Upper lobe of left lung (tissue), 6 donors: ENCODE results near the gene ZNF135. TPM values are rescaled to one million over a fixed set of nuclear protein-coding genes. Genes with fewer than 3 reads are reported as not detected.

Experiments used
- ATAC-seq, 2 donors: fragments of 200-7000 bp; cut with Tn5 transposase; one replicate each; pipeline ENCODE4 v1.9.1; 2022; ENCODE audit warnings: mild to moderate bottlenecking in 2 of 2, moderate library complexity in 2 of 2; ENCODE audit not compliant: low FRiP score in 2 of 2
- DNase-seq, 2 donors: peaks; one replicate each; pipeline ENCODE4 v3.0.0-alpha.2; 2019 to 2020
- H3K27ac ChIP-seq, 4 donors: fragments of 200-600 bp; sonication (generic); one replicate each; pipeline ENCODE4 v1.5.1; 2016 to 2019
- H3K27me3 ChIP-seq, 4 donors: fragments of 200-600 bp; sonication (generic); one replicate each; pipeline ENCODE4 v1.5.1; 2017 to 2019
- H3K36me3 ChIP-seq, 4 donors: fragments of 200-600 bp; sonication (generic); one replicate each; pipeline ENCODE4 v1.5.1; 2016 to 2019
- H3K4me1 ChIP-seq, 4 donors: fragments of 200-600 bp; sonication (generic); one replicate each; pipeline ENCODE4 v1.5.1; 2018 to 2019
- H3K4me3 ChIP-seq, 4 donors: fragments of 200-600 bp; sonication (generic); one replicate each; pipeline ENCODE4 v1.5.1; 2017 to 2019; ENCODE audit warnings: mild to moderate bottlenecking in 2 of 4, moderate library complexity in 1 of 4
- H3K9me3 ChIP-seq, 4 donors: fragments of 200-600 bp; sonication (generic); one replicate each; pipeline ENCODE4 v1.5.1; 2018 to 2019
- EP300 ChIP-seq, 4 donors: sonication (generic); formaldehyde crosslinking; IDR thresholded peaks; one replicate each; pipeline ENCODE4 v1.5.1; 2017; ENCODE audit warnings: antibody characterized with exemption in 4 of 4, control low read depth in 2 of 4
- POLR2A ChIP-seq, 4 donors: fragments of 450-650 bp; IDR thresholded peaks; one replicate each; pipeline ENCODE4 v1.5.1; 2016 to 2017; ENCODE audit warnings: antibody characterized with exemption in 4 of 4, mild to moderate bottlenecking in 2 of 4
- POLR2AphosphoS5 ChIP-seq, 2 donors: sonication (generic); formaldehyde crosslinking; IDR thresholded peaks; one replicate each; pipeline ENCODE4 v1.5.1; 2017; ENCODE audit warnings: antibody characterized with exemption in 2 of 2
- WGBS, 2 donors: methylation state at CpG; one replicate each; pipeline ENCODE4 v1.1.5; 2017 to 2018; 5-methylcytosine and 5-hydroxymethylcytosine counted together
- total RNA-seq, 6 donors: library from RNA; depleted of rRNA in 4 of 6; stranded (reverse); fragments of >200 nt in 4 of 6; gene quantifications; one replicate each; pipeline versions ENCODE4 v1.1.0 to v1.2.1, GENCODE V29; 2016 to 2021
- TF ChIP-seq, protein P1 (sequence below), 6 experiments: fragments of 450-650 bp in 4 of 6; fragments of 200-600 bp in 2 of 6; sonication (generic) in 2 of 6; IDR thresholded peaks; one replicate each; pipeline ENCODE4 v1.5.1; 2016 to 2019; ENCODE audit warnings: antibody characterized with exemption in 6 of 6
- donor health status: DM: no; HTN: no; CAD: no; lungs with moderate emphysema.
- donor health status: DM: no; HTN: yes; CAD: no; lungs with severe emphysema.

ZNF135 gene
- total RNA-seq, 6 donors from 2014 or later: 1.7 to 11.5 (median 3.4) TPM

- Histone ChIP-seq H3K4me3 (no peak overlapping the region), H3K9me3 (peaks cover 0 to 65% (median 44%) of the 10 kb centered on the region in 4 donors), H3K36me3 (peaks cover 0 to 26% (median 14%) of the 10 kb centered on the region in 4 donors), H3K27me3 (no peaks in the 10 kb centered on the region), H3K4me1 (no peaks in the 10 kb centered on the region), H3K27ac (no peak overlapping the region)
- WGBS, 2 donors: 81 to 82% methylated on average over 6 to 11 of the region's 11 CpGs
- TF ChIP-seq POLR2A (IDR thresholded peaks at IDR 0.05) (no peak), POLR2AphosphoS5 (IDR thresholded peaks at IDR 0.05) (no peak), EP300 (IDR thresholded peaks at IDR 0.05) (no peak)
- TF ChIP-seq, protein P1, sequence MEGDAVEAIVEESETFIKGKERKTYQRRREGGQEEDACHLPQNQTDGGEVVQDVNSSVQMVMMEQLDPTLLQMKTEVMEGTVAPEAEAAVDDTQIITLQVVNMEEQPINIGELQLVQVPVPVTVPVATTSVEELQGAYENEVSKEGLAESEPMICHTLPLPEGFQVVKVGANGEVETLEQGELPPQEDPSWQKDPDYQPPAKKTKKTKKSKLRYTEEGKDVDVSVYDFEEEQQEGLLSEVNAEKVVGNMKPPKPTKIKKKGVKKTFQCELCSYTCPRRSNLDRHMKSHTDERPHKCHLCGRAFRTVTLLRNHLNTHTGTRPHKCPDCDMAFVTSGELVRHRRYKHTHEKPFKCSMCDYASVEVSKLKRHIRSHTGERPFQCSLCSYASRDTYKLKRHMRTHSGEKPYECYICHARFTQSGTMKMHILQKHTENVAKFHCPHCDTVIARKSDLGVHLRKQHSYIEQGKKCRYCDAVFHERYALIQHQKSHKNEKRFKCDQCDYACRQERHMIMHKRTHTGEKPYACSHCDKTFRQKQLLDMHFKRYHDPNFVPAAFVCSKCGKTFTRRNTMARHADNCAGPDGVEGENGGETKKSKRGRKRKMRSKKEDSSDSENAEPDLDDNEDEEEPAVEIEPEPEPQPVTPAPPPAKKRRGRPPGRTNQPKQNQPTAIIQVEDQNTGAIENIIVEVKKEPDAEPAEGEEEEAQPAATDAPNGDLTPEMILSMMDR (IDR thresholded peaks at IDR 0.05): no peak
- DNase-seq: no peak
- no peak for ATAC-seq
Measured at GRCh38 chr19:58091251-58091995, 32.3 kb downstream of the ZNF135 start.

- H3K9me3 ChIP-seq: peaks cover 0 to 51% (median 32%) of the 10 kb centered on the region in 4 donors
- no peak overlapping the region for H3K27ac ChIP-seq
- H3K36me3 ChIP-seq: peaks cover 0 to 11% (median 5%) of the 10 kb centered on the region in 4 donors
- ATAC-seq: no peak
- no peak overlapping the region for H3K4me3 ChIP-seq
- peaks cover 5 to 13% (median 8%) of the 10 kb centered on the region in 4 donors for H3K4me1 ChIP-seq
- WGBS, 2 donors: 92 to 100% methylated on average over 7 of the region's 7 CpGs
- H3K27me3 ChIP-seq: no peaks in the 10 kb centered on the region
- TF ChIP-seq, protein P1 (IDR thresholded peaks at IDR 0.05): no peak
- TF ChIP-seq POLR2AphosphoS5 (IDR thresholded peaks at IDR 0.05) (no peak), POLR2A (IDR thresholded peaks at IDR 0.05) (no peak), EP300 (IDR thresholded peaks at IDR 0.05) (no peak)
- no peak for DNase-seq
Measured at GRCh38 chr19:58093071-58093470, 34.0 kb downstream of the ZNF135 start.

DNA sequence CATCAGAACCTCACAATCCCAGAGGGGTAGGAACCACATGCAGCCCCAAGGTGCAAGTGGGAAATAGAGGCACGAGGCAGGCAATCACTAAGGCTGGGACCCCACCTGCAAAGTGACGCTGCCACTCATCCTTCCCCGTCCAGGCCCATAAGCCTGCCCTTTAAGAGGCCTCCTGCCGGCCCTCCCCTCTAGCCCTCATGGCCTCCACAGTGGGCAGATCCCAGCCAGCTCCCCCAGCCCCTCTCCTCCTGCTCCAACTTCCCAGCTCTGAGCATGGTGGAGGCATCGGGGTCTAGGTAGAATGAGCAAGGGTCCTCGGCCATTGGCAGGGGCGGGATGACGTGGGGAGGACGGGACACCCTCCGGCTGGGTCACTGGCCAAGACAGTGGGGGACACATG is 36.2 kb downstream of the ZNF135 start:
- no peaks in the 10 kb centered on the region for H3K36me3 ChIP-seq
- H3K4me1 ChIP-seq: peaks cover 6 to 16% (median 10%) of the 10 kb centered on the region in 4 donors
- TF ChIP-seq EP300 (IDR thresholded peaks at IDR 0.05): no peak
- TF ChIP-seq POLR2AphosphoS5 (IDR thresholded peaks at IDR 0.05): no peak
- TF ChIP-seq, protein P1 (IDR thresholded peaks at IDR 0.05): no peak
- no peak for TF ChIP-seq POLR2A (IDR thresholded peaks at IDR 0.05)
- DNase-seq: no peak
- no peak for ATAC-seq
- H3K4me3 ChIP-seq: no peak overlapping the region
- H3K27ac ChIP-seq: no peak overlapping the region
- 97 to 98% methylated on average over 5 to 10 of the region's 10 CpGs for WGBS, 2 donors
- H3K9me3 ChIP-seq: peaks cover 0 to 38% (median 26%) of the 10 kb centered on the region in 4 donors
- no peaks in the 10 kb centered on the region for H3K27me3 ChIP-seq

GRCh38 chr19:58096884-58097283 is 37.8 kb downstream of the ZNF135 start:
- Histone ChIP-seq H3K9me3 (peaks cover 0 to 37% (median 26%) of the 10 kb centered on the region in 4 donors), H3K36me3 (no peaks in the 10 kb centered on the region), H3K27ac (peak overlapping the region in 1 of 4 donors; percentile 100), H3K4me1 (peaks cover 6 to 16% (median 10%) of the 10 kb centered on the region in 4 donors), H3K27me3 (no peaks in the 10 kb centered on the region), H3K4me3 (peak overlapping the region in 2 of 4 donors; percentile 87 to 99)
- ATAC-seq: no peak
- DNase-seq: no peak
- whole genome bisulfite sequencing, 2 donors: 83 to 92% methylated on average over 13 of the region's 13 CpGs
- TF ChIP-seq EP300 (IDR thresholded peaks at IDR 0.05) (no peak), POLR2A (IDR thresholded peaks at IDR 0.05) (no peak), POLR2AphosphoS5 (IDR thresholded peaks at IDR 0.05) (no peak)
- TF ChIP-seq, protein P1 (IDR thresholded peaks at IDR 0.05): no peak
